Measurements from ENCODE around the gene CELSR3. TPM values are rescaled to one million over a fixed set of nuclear protein-coding genes. Genes with fewer than 3 reads are reported as not detected.

The CELSR3 gene
- total and polyA plus RNA-seq, 2 of the 4 experiments (the other 2 are of a cell fraction), result 0.18 to 0.63 TPM

DNA sequence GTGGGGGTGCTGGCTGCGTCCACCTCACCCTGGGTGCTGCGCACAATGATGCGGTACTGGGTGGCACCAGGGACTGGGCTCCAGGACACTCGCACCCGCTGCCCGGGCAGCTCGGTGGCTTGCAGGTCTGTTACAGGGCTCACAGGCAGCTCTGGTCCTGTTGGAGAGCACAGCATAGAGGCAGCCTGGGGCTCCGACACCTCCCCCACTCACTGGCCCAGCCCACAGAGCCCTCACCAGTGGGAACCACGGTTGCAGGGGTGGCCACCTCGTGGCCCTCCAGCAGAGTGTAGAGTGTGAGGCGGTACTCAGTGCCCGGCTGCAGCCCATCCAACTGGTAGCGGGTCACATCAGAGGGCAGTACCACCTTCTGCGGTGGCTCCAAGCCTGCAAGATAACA lies 71.2 kb downstream of the CELSR3 start:
- Histone ChIP-seq H4K91ac (ENCODE audit: insufficient read depth, low read depth, low read length) (no peak overlapping the region), H2BK15ac (ENCODE audit: low read depth, low read length) (no peak overlapping the region), H4K8ac (ENCODE audit: low read depth in 2 of 2, low read length in 2 of 2) (no peak overlapping the region), H3K9ac (ENCODE audit: low read depth, low read length) (no peak overlapping the region), H2BK20ac (ENCODE audit: low read depth, low read length) (no peak overlapping the region), H3K23ac (ENCODE audit: low read depth, low read length) (no peak overlapping the region), H4K20me1 (ENCODE audit: insufficient read depth, low read length) (no peaks in the 10 kb centered on the region; the same call in 1 of the 2 replicates), H3K4me3 (ENCODE audit: insufficient read depth, low read depth, low read length) (no peak overlapping the region), H3K4me1 (ENCODE audit: control insufficient read depth, insufficient read depth, low read length) (peaks cover 23% of the 10 kb centered on the region), H3K9me3 (ENCODE audit: control insufficient read depth, insufficient read depth, low read length) (no peaks in the 10 kb centered on the region), H2BK5ac (ENCODE audit: low read depth, low read length, poor library complexity, severe bottlenecking) (no peak overlapping the region), H3K27ac (ENCODE audit: insufficient read depth, low read length) (no peak overlapping the region), H3K4ac (ENCODE audit: low read depth, low read length) (no peak overlapping the region), H4K5ac (ENCODE audit: low read depth, low read length) (no peak overlapping the region), H3K14ac (replicated peaks; ENCODE audit: low read depth, low read length) (no peak overlapping the region; the same call in 1 of the 2 replicates), H2AK5ac (ENCODE audit: low read depth, low read length) (0 out of 2 replicates have a peak overlapping the region, but pooled peaks have one; percentile 7), H3K56ac (ENCODE audit: extremely low read depth, insufficient read depth, low read length) (no peak overlapping the region), H2AFZ (replicated peaks; ENCODE audit: low read length, poor library complexity) (no peak overlapping the region), H2AK9ac (replicated peaks; ENCODE audit: low read depth, low read length, poor library complexity) (peak overlapping the region; percentile 85), H3K18ac (ENCODE audit: low read depth, low read length) (no peak overlapping the region), H3K4me2 (ENCODE audit: low read depth, low read length) (no peak overlapping the region), H3K36me3 (ENCODE audit: control insufficient read depth, insufficient read depth, low read length) (peaks cover 57% of the 10 kb centered on the region), H3K79me1 (ENCODE audit: low read depth in 1 of 2, low read length in 2 of 2) (peaks cover 28 to 77% of the 10 kb centered on the region in 2 experiments), H2BK120ac (ENCODE audit: low read depth, low read length) (no peak overlapping the region), H3K27me3 (ENCODE audit: control insufficient read depth, insufficient read depth, low read length) (no peaks in the 10 kb centered on the region), H3K9me1 (ENCODE audit: insufficient read depth, low read length) (peaks cover 44% of the 10 kb centered on the region)
- no peak for DNase-seq
- WGBS, 2 experiments (ENCODE audit: extremely low coverage in 2 of 2, insufficient read length in 1 of 2), result 76% methylated on average over 7 of the region's 14 CpGs; no CpG with 5 or more reads in 1 of the 2 experiments
- ChIA-PET CTCF (no interaction called here), POLR2A (ENCODE audit: unreplicated experiment) (interaction anchor here (0.5 kb wide), 1 partner anchor 1608 kb away, joined by 3 read pairs; no protein-coding TSS in a partner anchor)
- dilution Hi-C loops (cut with HindIII; ENCODE audit: low sequenced_read_pairs, unreplicated experiment), result no loop called here
- in situ Hi-C loops (cut with MboI; ENCODE audit: low sequenced_read_pairs), result no loop called here
- ATAC-seq (ENCODE audit: low read depth), result no peak
- intact Hi-C loops (cut with micrococcal nuclease), result no loop called here
- no TSS peak for BruUV-seq (replicated peaks)
- TF ChIP-seq FOS (IDR thresholded peaks at IDR 0.05; ENCODE audit: low read depth, low read length) (no peak), POLR2A (IDR thresholded peaks at IDR 0.05; ENCODE audit: low read depth, low read length) (no peak), RFX5 (IDR thresholded peaks at IDR 0.05; ENCODE audit: low read depth, low read length) (no peak), MAZ (IDR thresholded peaks at IDR 0.05; ENCODE audit: borderline replicate concordance, low read depth, low read length) (no peak)
- TF ChIP-seq, protein P1, sequence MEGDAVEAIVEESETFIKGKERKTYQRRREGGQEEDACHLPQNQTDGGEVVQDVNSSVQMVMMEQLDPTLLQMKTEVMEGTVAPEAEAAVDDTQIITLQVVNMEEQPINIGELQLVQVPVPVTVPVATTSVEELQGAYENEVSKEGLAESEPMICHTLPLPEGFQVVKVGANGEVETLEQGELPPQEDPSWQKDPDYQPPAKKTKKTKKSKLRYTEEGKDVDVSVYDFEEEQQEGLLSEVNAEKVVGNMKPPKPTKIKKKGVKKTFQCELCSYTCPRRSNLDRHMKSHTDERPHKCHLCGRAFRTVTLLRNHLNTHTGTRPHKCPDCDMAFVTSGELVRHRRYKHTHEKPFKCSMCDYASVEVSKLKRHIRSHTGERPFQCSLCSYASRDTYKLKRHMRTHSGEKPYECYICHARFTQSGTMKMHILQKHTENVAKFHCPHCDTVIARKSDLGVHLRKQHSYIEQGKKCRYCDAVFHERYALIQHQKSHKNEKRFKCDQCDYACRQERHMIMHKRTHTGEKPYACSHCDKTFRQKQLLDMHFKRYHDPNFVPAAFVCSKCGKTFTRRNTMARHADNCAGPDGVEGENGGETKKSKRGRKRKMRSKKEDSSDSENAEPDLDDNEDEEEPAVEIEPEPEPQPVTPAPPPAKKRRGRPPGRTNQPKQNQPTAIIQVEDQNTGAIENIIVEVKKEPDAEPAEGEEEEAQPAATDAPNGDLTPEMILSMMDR (conservative IDR thresholded peaks at IDR 0.05; ENCODE audit: low read depth, low read length), result no peak
